Cardiac muscle cell (in vitro differentiated cells and primary cell): Measurements from ENCODE around the gene NCMAP. TPM values are rescaled to one million over a fixed set of nuclear protein-coding genes. Genes with fewer than 3 reads are reported as not detected.

ENCODE experiments used
- DNase-seq, 2 donors: peaks; one replicate each; pipeline versions ENCODE4 v3.0.0 to v3.0.0-alpha.2; 2010 to 2017; ENCODE audit warnings: low read depth in 1 of 2, low spot score in 1 of 2
- H3K27ac ChIP-seq: fragments of 200-600 bp; sonication (generic); 2 replicates; pipeline ENCODE4 v1.5.1; 2016
- H3K27me3 ChIP-seq: fragments of 200-600 bp; sonication (generic); 2 replicates; pipeline ENCODE4 v1.6.0; 2016; ENCODE audit warnings: control low read depth
- H3K36me3 ChIP-seq: fragments of 200-600 bp; sonication (generic); 2 replicates; pipeline ENCODE4 v1.5.1; 2016; ENCODE audit warnings: control low read depth
- H3K4me1 ChIP-seq: fragments of 200-600 bp; sonication (generic); 2 replicates; pipeline ENCODE4 v1.8.1; 2017; ENCODE audit warnings: low read depth, mild to moderate bottlenecking, mixed run types
- H3K4me3 ChIP-seq: fragments of 200-600 bp; sonication (generic); 2 replicates; pipeline ENCODE4 v1.5.1; 2016; ENCODE audit warnings: mild to moderate bottlenecking
- H3K9me3 ChIP-seq: fragments of 200-600 bp; sonication (generic); 2 replicates; pipeline ENCODE4 v1.5.1; 2017; ENCODE audit warnings: low read depth, mild to moderate bottlenecking, control low read depth
- polyA plus RNA-seq: library from polyadenylated mRNA; unstranded; fragments of >200 nt; fragmentation: Nextera tagmentation; extraction: Ambion mirVana; gene quantifications from 2 replicates; pipeline ENCODE4 v1.2.1, GENCODE V29; 2016
- total RNA-seq: library from RNA; depleted of rRNA; stranded (reverse); fragments of >200 nt; gene quantifications from 2 replicates; pipeline ENCODE4 v1.2.3, GENCODE V29; 2016
- TF ChIP-seq, protein P1 (sequence below): IDR thresholded peaks from 2 replicates; pipeline ENCODE4 v1.5.1; 2012; ENCODE audit warnings: low read depth, mild to moderate bottlenecking, low read length

Gene NCMAP
- total and polyA plus RNA-seq, 2 experiments from 2014 or later, result not detected

DNA sequence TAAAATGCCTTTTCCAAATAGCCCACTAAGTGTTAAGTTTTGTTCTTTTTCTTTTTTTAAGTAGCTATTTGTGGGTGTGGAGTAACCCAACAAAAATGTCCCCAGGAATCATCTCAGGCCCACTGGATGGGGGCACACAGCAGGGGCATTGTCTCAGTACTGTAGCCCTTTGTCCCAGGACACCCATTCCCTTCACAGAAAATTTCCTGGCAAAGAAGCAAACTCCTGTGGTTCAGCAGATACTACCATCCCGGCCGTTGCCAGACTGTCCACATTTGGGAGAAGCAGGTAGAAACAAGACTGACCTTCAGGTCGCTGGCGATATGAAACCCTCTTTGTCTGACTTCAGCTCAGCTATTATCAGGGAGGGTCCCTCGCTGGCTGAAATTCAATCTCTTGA lies 63.5 kb downstream of the NCMAP start:
- TF ChIP-seq, protein P1, sequence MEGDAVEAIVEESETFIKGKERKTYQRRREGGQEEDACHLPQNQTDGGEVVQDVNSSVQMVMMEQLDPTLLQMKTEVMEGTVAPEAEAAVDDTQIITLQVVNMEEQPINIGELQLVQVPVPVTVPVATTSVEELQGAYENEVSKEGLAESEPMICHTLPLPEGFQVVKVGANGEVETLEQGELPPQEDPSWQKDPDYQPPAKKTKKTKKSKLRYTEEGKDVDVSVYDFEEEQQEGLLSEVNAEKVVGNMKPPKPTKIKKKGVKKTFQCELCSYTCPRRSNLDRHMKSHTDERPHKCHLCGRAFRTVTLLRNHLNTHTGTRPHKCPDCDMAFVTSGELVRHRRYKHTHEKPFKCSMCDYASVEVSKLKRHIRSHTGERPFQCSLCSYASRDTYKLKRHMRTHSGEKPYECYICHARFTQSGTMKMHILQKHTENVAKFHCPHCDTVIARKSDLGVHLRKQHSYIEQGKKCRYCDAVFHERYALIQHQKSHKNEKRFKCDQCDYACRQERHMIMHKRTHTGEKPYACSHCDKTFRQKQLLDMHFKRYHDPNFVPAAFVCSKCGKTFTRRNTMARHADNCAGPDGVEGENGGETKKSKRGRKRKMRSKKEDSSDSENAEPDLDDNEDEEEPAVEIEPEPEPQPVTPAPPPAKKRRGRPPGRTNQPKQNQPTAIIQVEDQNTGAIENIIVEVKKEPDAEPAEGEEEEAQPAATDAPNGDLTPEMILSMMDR, result no peak
- no peak for DNase-seq
- Histone ChIP-seq H3K9me3 (no peaks in the 10 kb centered on the region), H3K36me3 (no peaks in the 10 kb centered on the region), H3K4me1 (no peaks in the 10 kb centered on the region), H3K27me3 (no peaks in the 10 kb centered on the region), H3K4me3 (no peak overlapping the region), H3K27ac (no peak overlapping the region)

GRCh38 chr1:24620678-24621077 lies 64.8 kb downstream of the NCMAP start:
- Histone ChIP-seq H3K4me3 (no peak overlapping the region), H3K27ac (no peak overlapping the region), H3K9me3 (no peaks in the 10 kb centered on the region), H3K36me3 (no peaks in the 10 kb centered on the region), H3K27me3 (no peaks in the 10 kb centered on the region), H3K4me1 (no peaks in the 10 kb centered on the region)
- TF ChIP-seq, protein P1, result no peak
- no peak for DNase-seq

GRCh38 chr1:24621121-24621520 lies 65.2 kb downstream of the NCMAP start:
- TF ChIP-seq, protein P1, result no peak
- Histone ChIP-seq H3K4me1 (no peaks in the 10 kb centered on the region), H3K9me3 (no peaks in the 10 kb centered on the region), H3K27ac (no peak overlapping the region), H3K36me3 (no peaks in the 10 kb centered on the region), H3K4me3 (no peak overlapping the region), H3K27me3 (no peaks in the 10 kb centered on the region)
- no peak for DNase-seq

DNA sequence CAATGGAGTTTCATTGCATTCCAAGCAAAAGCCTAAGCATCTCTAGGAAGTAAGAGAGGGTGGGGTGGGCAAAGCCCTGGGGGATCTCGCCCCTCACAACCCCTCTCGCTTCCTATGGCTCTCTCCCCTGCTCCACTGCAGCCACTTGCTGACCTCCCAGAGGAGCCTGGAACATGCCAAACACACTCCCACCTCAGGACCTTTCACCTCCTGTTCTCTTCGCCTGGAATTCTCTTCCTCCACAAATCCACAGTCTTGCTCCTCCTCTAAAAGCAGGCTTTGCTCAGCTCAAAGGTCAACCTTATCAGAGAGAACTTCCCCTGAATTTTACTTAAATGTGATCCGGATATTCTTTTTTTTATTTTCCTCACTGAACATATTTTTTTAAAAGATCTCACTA lies 66.3 kb downstream of the NCMAP start:
- TF ChIP-seq, protein P1, result no peak
- Histone ChIP-seq H3K4me3 (no peak overlapping the region), H3K27me3 (no peaks in the 10 kb centered on the region), H3K4me1 (no peaks in the 10 kb centered on the region), H3K36me3 (no peaks in the 10 kb centered on the region), H3K27ac (peak overlapping the region; percentile 39), H3K9me3 (no peaks in the 10 kb centered on the region)
- no peak for DNase-seq

GRCh38 chr1:24632832-24633175 lies 76.9 kb downstream of the NCMAP start:
- Histone ChIP-seq H3K36me3 (no peaks in the 10 kb centered on the region), H3K4me1 (no peaks in the 10 kb centered on the region), H3K4me3 (no peak overlapping the region), H3K27me3 (no peaks in the 10 kb centered on the region), H3K9me3 (no peaks in the 10 kb centered on the region), H3K27ac (no peak overlapping the region)
- DNase-seq, result no peak
- TF ChIP-seq, protein P1, result no peak

DNA sequence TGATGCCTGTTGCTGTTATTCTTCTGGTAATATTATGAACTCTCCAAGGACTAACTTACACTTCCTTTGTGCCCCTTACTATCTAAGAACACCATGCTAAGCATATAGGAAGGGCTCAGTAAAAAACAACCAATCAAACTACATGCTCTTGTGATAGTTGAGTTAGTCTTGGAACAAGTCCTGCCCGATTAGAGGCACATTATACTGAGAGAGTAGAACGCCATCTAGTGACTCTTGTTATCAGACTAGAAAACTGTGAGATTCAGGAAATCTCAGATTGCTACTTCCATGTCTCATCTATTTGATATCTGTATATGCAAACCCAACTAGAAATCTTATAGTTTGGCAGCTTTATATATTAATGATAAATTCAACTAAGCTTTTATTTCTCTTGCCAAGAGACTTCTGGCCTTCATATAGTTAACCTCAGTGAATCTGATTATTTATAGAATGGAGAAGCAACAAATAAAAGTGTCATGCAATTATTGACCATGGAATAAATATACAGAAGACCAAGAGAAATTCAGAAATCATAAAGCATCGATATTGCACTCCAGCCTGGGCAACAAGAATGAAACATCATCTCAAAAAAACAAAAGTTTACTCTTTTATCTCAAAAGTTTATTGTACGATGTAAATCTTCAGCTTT lies 79.4 kb downstream of the NCMAP start:
- H3K36me3 ChIP-seq, result no peaks in the 10 kb centered on the region
- H3K9me3 ChIP-seq, result no peaks in the 10 kb centered on the region
- no peak overlapping the region for H3K27ac ChIP-seq
- no peaks in the 10 kb centered on the region for H3K4me1 ChIP-seq
- TF ChIP-seq, protein P1, result peak; percentile 68
- DNase-seq, result peak; percentile 72 to 85
- H3K27me3 ChIP-seq, result no peaks in the 10 kb centered on the region
- no peak overlapping the region for H3K4me3 ChIP-seq
